CD4-positive, alpha-beta T cell treated with Interleukin-15 for 1 hour (primary cell): Measurements from ENCODE around the gene EDEM2.
"Not testable (repeated sequence)": the region's sequence is repeated elsewhere in the genome, so short reads cannot be mapped to it uniquely, and the experiment has no call there.

Experiments used
- DNase-seq: peaks from one replicate; pipeline ENCODE4 v3.0.0-alpha.2; 2020

Gene EDEM2

GRCh38 chr20:35084998-35085397 lies 62.1 kb downstream of the EDEM2 start:
- no peak for DNase-seq

GRCh38 chr20:35080348-35080642 lies 66.8 kb downstream of the EDEM2 start:
- DNase-seq = not testable (repeated sequence)

DNA sequence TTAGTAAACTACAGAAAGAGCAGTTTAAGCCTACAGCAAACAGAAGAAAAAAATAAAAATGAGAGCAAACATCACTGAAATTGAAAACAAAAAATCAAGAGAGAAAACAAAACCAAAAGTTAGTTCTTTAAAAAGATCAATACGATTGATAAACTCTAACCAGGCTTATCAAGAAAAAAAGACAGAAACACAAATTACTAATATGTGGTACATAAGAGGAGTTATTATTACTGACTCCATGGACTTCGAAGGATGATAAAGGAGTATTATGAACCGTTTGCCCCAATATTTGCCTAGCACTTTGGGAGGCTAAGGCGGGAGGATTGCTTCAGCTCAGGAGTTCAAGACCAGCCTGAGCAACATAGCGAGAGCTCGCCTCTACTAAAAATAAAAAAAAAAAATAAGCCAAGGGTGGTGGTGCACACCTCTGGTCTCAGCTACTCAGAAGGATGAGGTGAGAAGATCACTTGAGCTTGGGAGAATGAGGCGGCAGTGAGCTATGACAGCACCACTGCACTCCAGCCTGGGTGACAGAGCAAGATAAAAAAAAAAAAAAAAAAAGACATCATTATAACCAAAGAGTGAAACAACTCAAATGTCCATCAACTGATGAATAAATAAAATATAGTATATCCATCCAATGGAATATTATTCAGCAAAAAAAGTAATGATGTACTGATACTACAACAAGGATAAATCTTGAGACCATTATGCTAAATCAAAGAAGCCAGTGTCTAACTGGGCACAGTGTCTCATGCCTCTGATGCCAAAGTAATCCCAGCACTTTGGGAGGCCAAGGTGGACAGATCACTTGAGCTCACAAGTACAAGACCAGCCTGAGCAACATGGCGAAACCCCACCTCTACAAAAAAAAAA lies 67.4 kb downstream of the EDEM2 start:
- no peak for DNase-seq

DNA sequence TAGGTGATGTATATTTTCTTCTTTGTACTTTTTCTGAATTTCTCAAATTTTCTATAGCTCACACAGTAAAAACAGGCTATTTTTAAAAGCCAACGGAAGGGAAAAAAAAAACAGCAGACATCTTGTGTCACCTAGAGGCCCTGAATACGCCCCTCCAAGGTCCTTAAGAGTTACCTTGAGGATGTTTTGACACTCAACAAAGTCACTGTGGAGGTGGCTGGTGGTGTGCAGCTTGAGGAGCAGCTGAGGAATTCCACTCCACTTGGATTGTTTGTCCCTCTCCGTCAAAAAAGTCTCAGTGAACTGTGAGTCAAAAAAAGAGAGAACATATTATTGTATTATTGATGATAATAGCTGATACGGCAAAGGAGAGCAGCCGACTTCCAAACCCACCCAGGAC lies 69.3 kb downstream of the EDEM2 start:
- no peak for DNase-seq

GRCh38 chr20:35077341-35077740 lies 69.8 kb downstream of the EDEM2 start:
- no peak for DNase-seq

- not testable (repeated sequence) for DNase-seq
These were observed 75.5 kb downstream of the EDEM2 start for GRCh38 chr20:35071436-35072153.

GRCh38 chr20:35066194-35066593 lies 80.9 kb downstream of the EDEM2 start:
- no peak for DNase-seq
